Stimulated activated CD4-positive, alpha-beta T cell treated with anti-CD3 and anti-CD28 coated beads, Interleukin-2, amount 100 ng/mL, for 4 hours (primary cell): ENCODE data around the gene CNOT4.
"Not testable (repeated sequence)": the region's sequence is repeated elsewhere in the genome, so short reads cannot be mapped to it uniquely, and the experiment has no call there.

Source experiments
- DNase-seq: peaks from one replicate; pipeline ENCODE4 v3.0.0-alpha.2; 2020; ENCODE audit warnings: low read depth

Gene CNOT4

GRCh38 chr7:135364206-135364605 lies 145.7 kb downstream of the CNOT4 start:
- DNase-seq: no peak

GRCh38 chr7:135362871-135363270 lies 147.0 kb downstream of the CNOT4 start:
- no peak for DNase-seq

- no peak for DNase-seq
Observed at GRCh38 chr7:135361788-135362187, 148.1 kb downstream of the CNOT4 start.

GRCh38 chr7:135359615-135360014 lies 150.3 kb downstream of the CNOT4 start:
- DNase-seq: no peak

- DNase-seq: no peak
Observed at GRCh38 chr7:135355377-135356048, 154.4 kb downstream of the CNOT4 start.

GRCh38 chr7:135353832-135354231 lies 156.1 kb downstream of the CNOT4 start:
- no peak for DNase-seq

- no peak for DNase-seq
Observed at GRCh38 chr7:135352285-135352684, 157.6 kb downstream of the CNOT4 start.

GRCh38 chr7:135351070-135351469 lies 158.8 kb downstream of the CNOT4 start:
- DNase-seq: not testable (repeated sequence)

GRCh38 chr7:135349746-135350145 lies 160.2 kb downstream of the CNOT4 start:
- DNase-seq: no peak

GRCh38 chr7:135348493-135348892 lies 161.4 kb downstream of the CNOT4 start:
- DNase-seq: no peak

- no peak for DNase-seq
Observed at GRCh38 chr7:135343361-135343760, 166.5 kb downstream of the CNOT4 start.

- no peak for DNase-seq
Observed at GRCh38 chr7:135342887-135343286, 167.0 kb downstream of the CNOT4 start.

- DNase-seq: no peak
Observed at GRCh38 chr7:135341049-135341448, 168.9 kb downstream of the CNOT4 start.

- DNase-seq: no peak
Observed at GRCh38 chr7:135337977-135338550, 171.8 kb downstream of the CNOT4 start.

- no peak for DNase-seq
Observed at GRCh38 chr7:135337506-135337905, 172.4 kb downstream of the CNOT4 start.

GRCh38 chr7:135335628-135336139 lies 174.2 kb downstream of the CNOT4 start:
- no peak for DNase-seq

GRCh38 chr7:135334830-135335543 lies 174.9 kb downstream of the CNOT4 start:
- no peak for DNase-seq

- DNase-seq: no peak
Observed at GRCh38 chr7:135333946-135334345, 176.0 kb downstream of the CNOT4 start.

- DNase-seq: no peak
Observed at GRCh38 chr7:135333200-135333599, 176.7 kb downstream of the CNOT4 start.

- no peak for DNase-seq
Observed at GRCh38 chr7:135330088-135330487, 179.8 kb downstream of the CNOT4 start.

GRCh38 chr7:135328526-135328925 lies 181.4 kb downstream of the CNOT4 start:
- DNase-seq: no peak

GRCh38 chr7:135328053-135328452 lies 181.8 kb downstream of the CNOT4 start:
- no peak for DNase-seq

- DNase-seq: no peak
Observed at GRCh38 chr7:135327458-135327857, 182.4 kb downstream of the CNOT4 start.
